ENCODE measurements around the gene OAF.
"Not testable (repeated sequence)": the region's sequence is repeated elsewhere in the genome, so short reads cannot be mapped to it uniquely, and the experiment has no call there.

DNA sequence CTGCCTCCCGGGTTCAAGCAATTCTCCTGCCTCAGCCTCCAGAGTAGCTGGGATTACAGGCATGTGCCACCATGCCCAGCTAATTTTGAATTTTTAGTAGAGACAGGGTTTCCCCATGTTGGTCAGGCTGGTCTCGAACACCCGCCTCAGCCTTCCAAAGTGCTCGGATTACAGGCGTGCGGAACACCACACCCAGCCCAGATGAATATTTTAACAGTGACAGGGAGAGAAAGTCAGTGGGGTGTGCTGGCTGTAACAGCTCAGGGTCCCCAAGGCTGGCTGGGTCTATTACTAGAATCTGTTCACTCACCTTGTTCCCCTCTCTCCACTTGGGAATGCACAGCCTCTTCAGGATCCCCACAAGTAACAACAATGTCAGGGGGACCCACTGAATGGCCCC, 30.8 kb upstream of the OAF start:
- not testable (repeated sequence) for TF ChIP-seq EZH2 (IDR thresholded peaks at IDR 0.05; ENCODE audit: borderline replicate concordance, low read depth, low read length, severe bottlenecking)
- TF ChIP-seq, protein P1, sequence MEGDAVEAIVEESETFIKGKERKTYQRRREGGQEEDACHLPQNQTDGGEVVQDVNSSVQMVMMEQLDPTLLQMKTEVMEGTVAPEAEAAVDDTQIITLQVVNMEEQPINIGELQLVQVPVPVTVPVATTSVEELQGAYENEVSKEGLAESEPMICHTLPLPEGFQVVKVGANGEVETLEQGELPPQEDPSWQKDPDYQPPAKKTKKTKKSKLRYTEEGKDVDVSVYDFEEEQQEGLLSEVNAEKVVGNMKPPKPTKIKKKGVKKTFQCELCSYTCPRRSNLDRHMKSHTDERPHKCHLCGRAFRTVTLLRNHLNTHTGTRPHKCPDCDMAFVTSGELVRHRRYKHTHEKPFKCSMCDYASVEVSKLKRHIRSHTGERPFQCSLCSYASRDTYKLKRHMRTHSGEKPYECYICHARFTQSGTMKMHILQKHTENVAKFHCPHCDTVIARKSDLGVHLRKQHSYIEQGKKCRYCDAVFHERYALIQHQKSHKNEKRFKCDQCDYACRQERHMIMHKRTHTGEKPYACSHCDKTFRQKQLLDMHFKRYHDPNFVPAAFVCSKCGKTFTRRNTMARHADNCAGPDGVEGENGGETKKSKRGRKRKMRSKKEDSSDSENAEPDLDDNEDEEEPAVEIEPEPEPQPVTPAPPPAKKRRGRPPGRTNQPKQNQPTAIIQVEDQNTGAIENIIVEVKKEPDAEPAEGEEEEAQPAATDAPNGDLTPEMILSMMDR (IDR thresholded peaks at IDR 0.05; ENCODE audit: borderline replicate concordance, extremely low read depth, low read length, poor library complexity, severe bottlenecking) = not testable (repeated sequence)

Measured in DND-41 (cell line).